DOHH2 (cell line): ENCODE results near the gene MAPK8IP1.

Source experiments
- H3F3A ChIP-seq: fragments of 200-600 bp; sonication (generic), shearing (Covaris generic); 2 replicates; pipeline ENCODE4 v1.6.0; 2016; ENCODE audit warnings: antibody characterized with exemption, mild to moderate bottlenecking; ENCODE audit not compliant: control insufficient read depth, insufficient read depth
- H3K27ac ChIP-seq: fragments of 200-600 bp; sonication (generic); 2 replicates; pipeline ENCODE4 v1.5.1; 2014; ENCODE audit warnings: low read depth, mild to moderate bottlenecking, low read length, moderate library complexity
- H3K27me3 ChIP-seq: fragments of 200-600 bp; sonication (generic); 2 replicates; pipeline ENCODE4 v1.6.1; 2014; ENCODE audit warnings: mild to moderate bottlenecking, low read length, mixed read lengths; ENCODE audit not compliant: control insufficient read depth
- H3K36me3 ChIP-seq: fragments of 200-600 bp; sonication (generic); 2 replicates; pipeline ENCODE4 v1.6.1; 2014; ENCODE audit warnings: mild to moderate bottlenecking, low read length, moderate library complexity, mixed read lengths; ENCODE audit not compliant: control insufficient read depth
- H3K4me1 ChIP-seq: fragments of 200-600 bp; sonication (generic); 2 replicates; pipeline ENCODE4 v1.6.1; 2014; ENCODE audit warnings: mild to moderate bottlenecking, low read length, mixed read lengths; ENCODE audit not compliant: control insufficient read depth
- H3K4me2 ChIP-seq: fragments of 200-600 bp; sonication (generic); 2 replicates; pipeline ENCODE4 v1.6.0; 2014; ENCODE audit warnings: mild to moderate bottlenecking, low read length, moderate library complexity
- H3K4me3 ChIP-seq: fragments of 200-600 bp; sonication (generic); 2 replicates; pipeline ENCODE4 v1.5.1; 2014; ENCODE audit warnings: mild to moderate bottlenecking, low read length, mixed read lengths
- H3K79me2 ChIP-seq: fragments of 200-600 bp; sonication (generic); 2 replicates; pipeline ENCODE4 v1.6.1; 2014; ENCODE audit warnings: mild to moderate bottlenecking, low read length, mixed read lengths; ENCODE audit not compliant: control insufficient read depth
- H3K9me2 ChIP-seq: fragments of 200-600 bp; sonication (generic); replicated peaks from 2 replicates; pipeline ENCODE4 v1.6.1; 2014; ENCODE audit warnings: mild to moderate bottlenecking, low read length, mixed read lengths; ENCODE audit not compliant: control insufficient read depth
- H3K9me3 ChIP-seq: fragments of 200-600 bp; sonication (generic); 2 replicates; pipeline ENCODE4 v1.6.1; 2014; ENCODE audit warnings: antibody characterized with exemption, low read length, mixed read lengths; ENCODE audit not compliant: control insufficient read depth, insufficient read depth
- H4K20me1 ChIP-seq: fragments of 200-600 bp; sonication (generic); 2 replicates; pipeline ENCODE4 v1.6.0; 2014; ENCODE audit warnings: low read depth, mild to moderate bottlenecking, antibody characterized with exemption, low read length, moderate library complexity; ENCODE audit not compliant: control insufficient read depth, insufficient read depth
- EZH2phosphoT487 ChIP-seq: fragments of 200-600 bp; sonication (generic); IDR thresholded peaks from 2 replicates; pipeline ENCODE4 v1.6.1; 2017; ENCODE audit warnings: borderline replicate concordance, mild to moderate bottlenecking, antibody characterized with exemption, low read length, moderate library complexity, mixed read lengths
- TF ChIP-seq, protein P1 (sequence below): fragments of 200-600 bp; sonication (generic); IDR thresholded peaks from one replicate; pipeline ENCODE4 v1.5.1; 2014; ENCODE audit warnings: antibody characterized with exemption, mild to moderate bottlenecking, low read depth, low read length; ENCODE audit not compliant: poor library complexity, severe bottlenecking

The MAPK8IP1 gene

DNA sequence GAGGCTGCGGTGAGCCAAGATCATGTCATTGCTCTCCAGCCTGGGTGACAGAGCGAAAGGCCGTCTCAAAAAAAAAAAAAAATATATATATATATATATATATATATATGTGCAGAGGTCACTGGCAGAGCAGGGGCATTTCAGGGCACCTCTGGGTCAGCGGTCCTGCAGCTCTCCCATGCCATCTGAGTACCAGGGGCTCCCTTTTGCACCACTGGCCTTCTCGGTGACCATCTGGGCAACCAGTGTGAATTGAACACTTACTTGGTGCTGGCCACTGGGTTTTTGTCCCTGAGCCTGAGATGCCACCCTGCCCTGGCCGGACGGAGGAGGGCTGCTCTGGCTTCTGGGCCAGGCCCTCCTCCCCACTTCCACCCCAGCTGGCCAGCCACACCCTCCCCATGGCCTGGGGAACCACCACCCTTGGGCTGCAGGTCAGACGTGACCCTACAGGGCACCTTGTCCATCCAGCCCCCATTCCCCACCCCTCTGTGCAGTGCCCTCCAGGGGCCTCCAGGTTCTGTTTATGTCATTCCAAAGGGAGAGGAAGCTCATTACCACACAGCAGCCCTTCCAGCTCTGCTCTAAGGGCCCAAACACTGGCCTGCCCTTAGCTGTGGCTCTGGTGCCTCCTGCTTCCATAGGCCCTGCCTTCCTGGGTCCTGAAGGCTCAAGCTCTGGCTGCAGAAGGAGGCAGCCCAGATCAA is 10.3 kb downstream of the MAPK8IP1 start:
- Histone ChIP-seq H3K27me3 (peaks cover 26% of the 10 kb centered on the region), H3K9me2 (no peaks in the 10 kb centered on the region), H3K4me2 (no peak overlapping the region), H4K20me1 (no peaks in the 10 kb centered on the region), H3K79me2 (no peaks in the 10 kb centered on the region), H3K9me3 (no peaks in the 10 kb centered on the region), H3K27ac (no peak overlapping the region), H3K4me3 (no peak overlapping the region), H3K4me1 (peaks cover 12% of the 10 kb centered on the region), H3K36me3 (no peaks in the 10 kb centered on the region), H3F3A (no peaks in the 10 kb centered on the region)
- TF ChIP-seq, protein P1, sequence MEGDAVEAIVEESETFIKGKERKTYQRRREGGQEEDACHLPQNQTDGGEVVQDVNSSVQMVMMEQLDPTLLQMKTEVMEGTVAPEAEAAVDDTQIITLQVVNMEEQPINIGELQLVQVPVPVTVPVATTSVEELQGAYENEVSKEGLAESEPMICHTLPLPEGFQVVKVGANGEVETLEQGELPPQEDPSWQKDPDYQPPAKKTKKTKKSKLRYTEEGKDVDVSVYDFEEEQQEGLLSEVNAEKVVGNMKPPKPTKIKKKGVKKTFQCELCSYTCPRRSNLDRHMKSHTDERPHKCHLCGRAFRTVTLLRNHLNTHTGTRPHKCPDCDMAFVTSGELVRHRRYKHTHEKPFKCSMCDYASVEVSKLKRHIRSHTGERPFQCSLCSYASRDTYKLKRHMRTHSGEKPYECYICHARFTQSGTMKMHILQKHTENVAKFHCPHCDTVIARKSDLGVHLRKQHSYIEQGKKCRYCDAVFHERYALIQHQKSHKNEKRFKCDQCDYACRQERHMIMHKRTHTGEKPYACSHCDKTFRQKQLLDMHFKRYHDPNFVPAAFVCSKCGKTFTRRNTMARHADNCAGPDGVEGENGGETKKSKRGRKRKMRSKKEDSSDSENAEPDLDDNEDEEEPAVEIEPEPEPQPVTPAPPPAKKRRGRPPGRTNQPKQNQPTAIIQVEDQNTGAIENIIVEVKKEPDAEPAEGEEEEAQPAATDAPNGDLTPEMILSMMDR: no peak
- TF ChIP-seq EZH2phosphoT487: no peak

DNA sequence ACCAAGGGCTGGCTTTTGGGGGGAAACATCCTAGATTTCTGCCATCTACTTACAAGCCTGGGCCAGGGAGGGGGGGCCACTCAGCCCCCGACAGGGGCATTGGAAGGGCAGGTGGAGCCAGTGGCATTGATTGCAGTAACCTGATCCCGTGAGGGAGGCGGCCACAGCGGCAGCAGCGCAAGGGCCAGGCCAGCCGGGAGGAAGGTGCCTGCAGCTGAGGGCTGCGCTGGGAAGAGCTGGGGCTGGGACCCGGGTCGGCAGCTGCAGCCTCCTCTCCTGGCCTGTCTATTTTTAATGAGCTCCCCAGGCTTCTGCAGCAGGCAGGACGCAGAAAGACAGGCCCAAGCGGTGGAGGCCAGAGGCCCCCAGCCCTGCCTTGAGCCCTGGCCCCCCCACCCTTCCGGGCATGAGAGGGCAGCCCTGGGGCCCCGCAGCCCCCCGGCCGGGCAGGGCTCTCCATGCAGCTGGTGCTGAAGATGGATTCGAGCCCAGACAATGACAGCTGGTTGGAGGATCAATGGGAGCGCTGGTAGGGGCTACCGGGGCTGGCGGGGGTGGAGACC is 11.1 kb downstream of the MAPK8IP1 start:
- Histone ChIP-seq H3F3A (no peaks in the 10 kb centered on the region), H3K9me3 (no peaks in the 10 kb centered on the region), H3K4me2 (no peak overlapping the region), H4K20me1 (no peaks in the 10 kb centered on the region), H3K79me2 (no peaks in the 10 kb centered on the region), H3K4me1 (peaks cover 12% of the 10 kb centered on the region), H3K4me3 (no peak overlapping the region), H3K27ac (no peak overlapping the region), H3K27me3 (peaks cover 32% of the 10 kb centered on the region), H3K9me2 (no peaks in the 10 kb centered on the region), H3K36me3 (no peaks in the 10 kb centered on the region)
- no peak for TF ChIP-seq EZH2phosphoT487
- TF ChIP-seq, protein P1: no peak

DNA sequence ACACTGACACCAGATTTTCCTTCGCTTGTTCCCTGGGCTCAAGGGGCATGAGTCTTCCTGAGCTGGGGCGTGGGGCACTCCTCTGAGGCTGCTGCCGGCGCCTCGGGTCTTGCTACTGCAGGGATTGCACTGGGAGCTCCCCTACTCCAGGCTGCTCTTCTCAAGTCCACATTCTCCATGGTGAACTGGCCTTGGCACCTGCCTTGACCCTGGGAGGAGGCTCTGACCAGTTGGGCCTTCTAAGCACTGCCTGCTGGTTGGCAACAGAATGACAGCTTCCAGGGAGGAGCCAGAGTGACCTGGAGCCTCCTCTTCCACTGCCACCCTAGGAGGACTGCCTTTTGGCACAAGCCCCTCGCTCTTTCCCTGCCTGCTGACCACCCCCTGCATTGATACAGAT is 12.1 kb downstream of the MAPK8IP1 start:
- no peaks in the 10 kb centered on the region for H3K79me2 ChIP-seq
- H3K27me3 ChIP-seq: peaks cover 37% of the 10 kb centered on the region
- peaks cover 12% of the 10 kb centered on the region for H3K4me1 ChIP-seq
- no peak for TF ChIP-seq EZH2phosphoT487
- TF ChIP-seq, protein P1: no peak
- no peak overlapping the region for H3K27ac ChIP-seq
- H3K4me3 ChIP-seq: no peak overlapping the region
- H3K9me2 ChIP-seq: no peaks in the 10 kb centered on the region
- no peaks in the 10 kb centered on the region for H3F3A ChIP-seq
- H3K36me3 ChIP-seq: no peaks in the 10 kb centered on the region
- no peaks in the 10 kb centered on the region for H3K9me3 ChIP-seq
- H3K4me2 ChIP-seq: no peak overlapping the region
- no peaks in the 10 kb centered on the region for H4K20me1 ChIP-seq
